Neural cell (in vitro differentiated cells): ENCODE measurements around the gene ASPSCR1.

Source experiments
- EP300 ChIP-seq: fragments of 450-650 bp; conservative IDR thresholded peaks from 2 replicates; pipeline ENCODE4 v1.6.1; 2014; ENCODE audit warnings: antibody characterized with exemption, mild to moderate bottlenecking, moderate library complexity; ENCODE audit not compliant: poor library complexity, severe bottlenecking
- POLR2AphosphoS5 ChIP-seq: IDR thresholded peaks from 2 replicates; pipeline ENCODE4 v1.6.1; 2012
- RAD21 ChIP-seq: fragments of 450-650 bp; conservative IDR thresholded peaks from 2 replicates; pipeline ENCODE4 v1.6.1; 2014; ENCODE audit warnings: antibody characterized with exemption, mild to moderate bottlenecking, moderate library complexity
- REST ChIP-seq: IDR thresholded peaks from 2 replicates; pipeline ENCODE4 v1.6.1; 2012; ENCODE audit warnings: borderline replicate concordance
- TAF1 ChIP-seq: IDR thresholded peaks from 2 replicates; pipeline ENCODE4 v1.6.1; 2012; ENCODE audit warnings: low read depth
- TF ChIP-seq, protein P1 (sequence below): fragments of 450-650 bp; IDR thresholded peaks from 2 replicates; pipeline ENCODE4 v1.5.1; 2014; ENCODE audit warnings: antibody characterized with exemption, mild to moderate bottlenecking, moderate library complexity; ENCODE audit not compliant: poor library complexity, severe bottlenecking

DNA sequence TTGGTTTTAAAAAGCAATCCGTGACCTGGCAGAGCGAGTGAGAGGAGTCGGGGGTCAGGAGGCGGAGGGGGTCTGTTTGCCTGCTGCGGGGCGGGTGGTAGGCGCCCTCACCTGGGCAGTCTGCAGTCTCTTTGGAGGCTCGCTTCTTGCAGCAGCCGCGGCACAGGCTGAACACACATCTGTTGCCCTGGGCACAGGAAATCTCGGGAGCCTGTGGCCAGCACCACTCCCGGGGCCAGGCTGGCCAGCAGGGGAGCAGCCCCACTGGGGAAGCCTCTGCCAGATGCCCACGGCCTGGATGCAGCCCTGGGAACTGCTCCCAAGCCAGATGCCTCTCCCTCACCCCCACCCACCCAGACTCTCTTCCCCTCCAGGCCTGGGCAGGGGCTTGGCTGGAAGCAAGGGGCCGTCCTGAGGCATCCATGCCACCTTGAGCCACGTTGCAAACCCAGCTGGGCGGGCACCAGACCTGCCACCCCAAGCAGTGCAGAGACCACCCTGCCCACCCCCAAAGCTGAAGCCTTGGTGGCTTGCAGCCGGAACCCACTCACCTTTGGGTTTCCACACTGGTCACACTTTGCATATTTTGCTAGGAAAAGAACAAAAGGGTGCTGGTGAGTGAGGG, 80.9 kb downstream of the ASPSCR1 start:
- TF ChIP-seq, protein P1, sequence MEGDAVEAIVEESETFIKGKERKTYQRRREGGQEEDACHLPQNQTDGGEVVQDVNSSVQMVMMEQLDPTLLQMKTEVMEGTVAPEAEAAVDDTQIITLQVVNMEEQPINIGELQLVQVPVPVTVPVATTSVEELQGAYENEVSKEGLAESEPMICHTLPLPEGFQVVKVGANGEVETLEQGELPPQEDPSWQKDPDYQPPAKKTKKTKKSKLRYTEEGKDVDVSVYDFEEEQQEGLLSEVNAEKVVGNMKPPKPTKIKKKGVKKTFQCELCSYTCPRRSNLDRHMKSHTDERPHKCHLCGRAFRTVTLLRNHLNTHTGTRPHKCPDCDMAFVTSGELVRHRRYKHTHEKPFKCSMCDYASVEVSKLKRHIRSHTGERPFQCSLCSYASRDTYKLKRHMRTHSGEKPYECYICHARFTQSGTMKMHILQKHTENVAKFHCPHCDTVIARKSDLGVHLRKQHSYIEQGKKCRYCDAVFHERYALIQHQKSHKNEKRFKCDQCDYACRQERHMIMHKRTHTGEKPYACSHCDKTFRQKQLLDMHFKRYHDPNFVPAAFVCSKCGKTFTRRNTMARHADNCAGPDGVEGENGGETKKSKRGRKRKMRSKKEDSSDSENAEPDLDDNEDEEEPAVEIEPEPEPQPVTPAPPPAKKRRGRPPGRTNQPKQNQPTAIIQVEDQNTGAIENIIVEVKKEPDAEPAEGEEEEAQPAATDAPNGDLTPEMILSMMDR, result no peak
- no peak for TF ChIP-seq RAD21
- TF ChIP-seq REST, result no peak
- no peak for TF ChIP-seq EP300
- TF ChIP-seq POLR2AphosphoS5, result no peak
- TF ChIP-seq TAF1, result no peak
